ENCODE measurements around the gene IFI27L1.

DNA sequence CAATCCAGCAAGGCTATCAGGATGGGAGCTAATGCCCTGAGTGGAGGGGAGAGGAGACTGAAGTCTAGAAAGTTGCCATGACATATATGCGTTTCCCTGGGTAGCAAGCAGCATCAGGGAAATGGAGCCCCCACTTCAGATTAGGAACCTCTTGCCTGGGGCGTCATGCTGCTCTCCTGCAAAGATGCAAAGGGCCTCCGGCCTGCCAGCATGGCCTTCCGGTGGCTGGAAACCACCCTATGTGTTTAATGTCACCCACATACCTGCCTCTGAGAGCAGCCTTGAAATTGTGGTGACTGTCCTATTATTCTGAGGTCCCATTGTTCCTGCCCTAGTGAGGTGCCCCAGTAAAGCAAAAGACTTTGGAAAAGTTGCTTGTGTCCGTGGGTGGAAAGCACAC lies 58.3 kb downstream of the IFI27L1 start:
- TF ChIP-seq, protein P1, sequence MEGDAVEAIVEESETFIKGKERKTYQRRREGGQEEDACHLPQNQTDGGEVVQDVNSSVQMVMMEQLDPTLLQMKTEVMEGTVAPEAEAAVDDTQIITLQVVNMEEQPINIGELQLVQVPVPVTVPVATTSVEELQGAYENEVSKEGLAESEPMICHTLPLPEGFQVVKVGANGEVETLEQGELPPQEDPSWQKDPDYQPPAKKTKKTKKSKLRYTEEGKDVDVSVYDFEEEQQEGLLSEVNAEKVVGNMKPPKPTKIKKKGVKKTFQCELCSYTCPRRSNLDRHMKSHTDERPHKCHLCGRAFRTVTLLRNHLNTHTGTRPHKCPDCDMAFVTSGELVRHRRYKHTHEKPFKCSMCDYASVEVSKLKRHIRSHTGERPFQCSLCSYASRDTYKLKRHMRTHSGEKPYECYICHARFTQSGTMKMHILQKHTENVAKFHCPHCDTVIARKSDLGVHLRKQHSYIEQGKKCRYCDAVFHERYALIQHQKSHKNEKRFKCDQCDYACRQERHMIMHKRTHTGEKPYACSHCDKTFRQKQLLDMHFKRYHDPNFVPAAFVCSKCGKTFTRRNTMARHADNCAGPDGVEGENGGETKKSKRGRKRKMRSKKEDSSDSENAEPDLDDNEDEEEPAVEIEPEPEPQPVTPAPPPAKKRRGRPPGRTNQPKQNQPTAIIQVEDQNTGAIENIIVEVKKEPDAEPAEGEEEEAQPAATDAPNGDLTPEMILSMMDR (IDR thresholded peaks at IDR 0.05) = no peak
- no peak for TF ChIP-seq POLR2A (IDR thresholded peaks at IDR 0.05)

All from lower leg skin (tissue), 3 donors.